Measurements from ENCODE around the gene PEX14. TPM values are rescaled to one million over a fixed set of nuclear protein-coding genes. Genes with fewer than 3 reads are reported as not detected.

Gene PEX14
- total and polyA plus RNA-seq, 9 of the 15 experiments (the other 6 are each of a cell fraction or from before 2014, with no cell fraction given), result 2.6 to 45.7 (median 22.7) TPM

GRCh38 chr1:10459184-10459583 is 15.6 kb upstream of the PEX14 start (continued):
- no peak for TF ChIP-seq E2F4 (CRISPR knock-in tag; IDR thresholded peaks at IDR 0.05; ENCODE audit: low read depth)
- peak; percentile 96 for TF ChIP-seq MAFF (IDR thresholded peaks at IDR 0.05; ENCODE audit: low read length)
- no peak for TF ChIP-seq ZNF41 (CRISPR knock-in tag; conservative IDR thresholded peaks at IDR 0.05)
- TF ChIP-seq HNRNPLL (IDR thresholded peaks at IDR 0.05; ENCODE audit: low read depth, low read length, poor library complexity, severe bottlenecking), result no peak
- TF ChIP-seq ZNF444 (CRISPR knock-in tag; IDR thresholded peaks at IDR 0.05), result no peak
- TF ChIP-seq ZNF584 (CRISPR knock-in tag; IDR thresholded peaks at IDR 0.05; ENCODE audit: low read depth), result no peak
- TF ChIP-seq, protein P1, sequence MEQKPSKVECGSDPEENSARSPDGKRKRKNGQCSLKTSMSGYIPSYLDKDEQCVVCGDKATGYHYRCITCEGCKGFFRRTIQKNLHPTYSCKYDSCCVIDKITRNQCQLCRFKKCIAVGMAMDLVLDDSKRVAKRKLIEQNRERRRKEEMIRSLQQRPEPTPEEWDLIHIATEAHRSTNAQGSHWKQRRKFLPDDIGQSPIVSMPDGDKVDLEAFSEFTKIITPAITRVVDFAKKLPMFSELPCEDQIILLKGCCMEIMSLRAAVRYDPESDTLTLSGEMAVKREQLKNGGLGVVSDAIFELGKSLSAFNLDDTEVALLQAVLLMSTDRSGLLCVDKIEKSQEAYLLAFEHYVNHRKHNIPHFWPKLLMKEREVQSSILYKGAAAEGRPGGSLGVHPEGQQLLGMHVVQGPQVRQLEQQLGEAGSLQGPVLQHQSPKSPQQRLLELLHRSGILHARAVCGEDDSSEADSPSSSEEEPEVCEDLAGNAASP (IDR thresholded peaks at IDR 0.05), result no peak; the same call in 1 of the 2 replicates
- TF ChIP-seq ZNF239 (CRISPR knock-in tag; IDR thresholded peaks at IDR 0.05), result no peak
- no peak for TF ChIP-seq TAF1 (IDR thresholded peaks at IDR 0.05; ENCODE audit: control insufficient read depth, extremely low read depth, insufficient read depth, low read length, severe bottlenecking)
- TF ChIP-seq EZH2 (IDR thresholded peaks at IDR 0.05; ENCODE audit: borderline replicate concordance, low read depth, low read length), result no peak
- TF ChIP-seq, protein P2, sequence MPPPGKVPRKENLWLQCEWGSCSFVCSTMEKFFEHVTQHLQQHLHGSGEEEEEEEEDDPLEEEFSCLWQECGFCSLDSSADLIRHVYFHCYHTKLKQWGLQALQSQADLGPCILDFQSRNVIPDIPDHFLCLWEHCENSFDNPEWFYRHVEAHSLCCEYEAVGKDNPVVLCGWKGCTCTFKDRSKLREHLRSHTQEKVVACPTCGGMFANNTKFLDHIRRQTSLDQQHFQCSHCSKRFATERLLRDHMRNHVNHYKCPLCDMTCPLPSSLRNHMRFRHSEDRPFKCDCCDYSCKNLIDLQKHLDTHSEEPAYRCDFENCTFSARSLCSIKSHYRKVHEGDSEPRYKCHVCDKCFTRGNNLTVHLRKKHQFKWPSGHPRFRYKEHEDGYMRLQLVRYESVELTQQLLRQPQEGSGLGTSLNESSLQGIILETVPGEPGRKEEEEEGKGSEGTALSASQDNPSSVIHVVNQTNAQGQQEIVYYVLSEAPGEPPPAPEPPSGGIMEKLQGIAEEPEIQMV (tag; conservative IDR thresholded peaks at IDR 0.05; ENCODE audit: low read depth), result no peak
- TF ChIP-seq FOXM1 (IDR thresholded peaks at IDR 0.05; ENCODE audit: low read depth), result no peak
- TF ChIP-seq FOXM1 (CRISPR knock-in tag; IDR thresholded peaks at IDR 0.05; ENCODE audit: low read depth), result no peak
- TF ChIP-seq ZNF316 (IDR thresholded peaks at IDR 0.05), result peak; percentile 100
- TF ChIP-seq HMGN3 (IDR thresholded peaks at IDR 0.05; ENCODE audit: borderline replicate concordance, extremely low read depth, insufficient read length, low read depth, low read length), result no peak
- TF ChIP-seq ZNF121 (CRISPR knock-in tag; conservative IDR thresholded peaks at IDR 0.05), result no peak
- no peak for TF ChIP-seq TCF7L2 (IDR thresholded peaks at IDR 0.05; ENCODE audit: low read depth, low read length)
- TF ChIP-seq, protein P3, sequence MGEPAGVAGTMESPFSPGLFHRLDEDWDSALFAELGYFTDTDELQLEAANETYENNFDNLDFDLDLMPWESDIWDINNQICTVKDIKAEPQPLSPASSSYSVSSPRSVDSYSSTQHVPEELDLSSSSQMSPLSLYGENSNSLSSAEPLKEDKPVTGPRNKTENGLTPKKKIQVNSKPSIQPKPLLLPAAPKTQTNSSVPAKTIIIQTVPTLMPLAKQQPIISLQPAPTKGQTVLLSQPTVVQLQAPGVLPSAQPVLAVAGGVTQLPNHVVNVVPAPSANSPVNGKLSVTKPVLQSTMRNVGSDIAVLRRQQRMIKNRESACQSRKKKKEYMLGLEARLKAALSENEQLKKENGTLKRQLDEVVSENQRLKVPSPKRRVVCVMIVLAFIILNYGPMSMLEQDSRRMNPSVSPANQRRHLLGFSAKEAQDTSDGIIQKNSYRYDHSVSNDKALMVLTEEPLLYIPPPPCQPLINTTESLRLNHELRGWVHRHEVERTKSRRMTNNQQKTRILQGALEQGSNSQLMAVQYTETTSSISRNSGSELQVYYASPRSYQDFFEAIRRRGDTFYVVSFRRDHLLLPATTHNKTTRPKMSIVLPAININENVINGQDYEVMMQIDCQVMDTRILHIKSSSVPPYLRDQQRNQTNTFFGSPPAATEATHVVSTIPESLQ (CRISPR knock-in tag; IDR thresholded peaks at IDR 0.05), result no peak
- TF ChIP-seq PHF8 (IDR thresholded peaks at IDR 0.05; ENCODE audit: borderline replicate concordance, low read length), result no peak
- TF ChIP-seq RBM14 (IDR thresholded peaks at IDR 0.05; ENCODE audit: borderline replicate concordance, insufficient read depth, low read depth, low read length), result no peak
- no peak for TF ChIP-seq CREB3L1 (IDR thresholded peaks at IDR 0.05; ENCODE audit: borderline replicate concordance, low read depth)
- no peak for TF ChIP-seq KAT8 (IDR thresholded peaks at IDR 0.05; ENCODE audit: low read depth)
